Measurements from ENCODE around the gene KISS1. TPM values are rescaled to one million over a fixed set of nuclear protein-coding genes. Genes with fewer than 3 reads are reported as not detected.

The KISS1 gene
- total and polyA plus RNA-seq, 8 donors, result 1.1 to 8.3 (median 1.6) TPM; not detected in 5

DNA sequence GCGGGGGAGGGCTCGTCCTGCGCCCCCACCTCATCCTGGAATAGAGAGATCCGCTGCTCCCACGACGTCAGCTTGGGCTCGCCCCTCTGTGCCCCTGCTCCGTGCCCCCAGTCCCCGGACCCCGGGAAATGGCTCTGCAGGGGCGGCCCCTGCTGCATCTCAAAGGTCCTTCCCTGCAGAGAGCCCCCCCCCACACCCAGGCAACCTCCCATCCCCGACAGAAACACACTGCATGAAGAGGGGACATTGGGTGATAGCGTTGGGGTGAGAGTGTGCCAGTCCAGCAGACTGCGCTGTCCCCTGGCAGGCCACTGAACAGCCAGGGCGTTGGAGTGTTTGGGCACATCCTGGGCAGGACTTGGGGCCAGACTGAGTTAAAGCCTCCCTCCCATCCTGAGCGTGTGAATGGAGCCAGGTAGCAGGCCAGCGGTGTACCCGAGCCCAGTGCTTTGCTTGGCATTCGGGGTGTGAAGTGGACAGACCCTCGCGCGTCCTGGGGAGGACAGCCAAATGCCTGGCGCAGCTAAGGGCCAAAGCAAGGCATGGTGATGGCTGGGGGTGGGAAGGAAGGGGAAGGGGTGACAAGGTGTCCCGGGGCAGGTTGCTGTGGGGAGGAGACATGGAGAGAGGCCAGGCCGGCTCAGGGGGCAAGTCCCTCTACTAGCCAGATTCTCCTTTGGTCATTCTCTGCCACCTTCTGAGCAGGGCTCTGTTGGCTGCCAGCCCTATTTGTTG is 43.8 kb downstream of the KISS1 start:
- no peak for DNase-seq
- 28 to 71% (median 29%) methylated on average over 9 to 25 of the region's 25 CpGs for WGBS, 5 donors
- Histone ChIP-seq H3K4me3 (peak overlapping the region; percentile 67 to 76 (median 72)), H3K36me3 (no peaks in the 10 kb centered on the region), H3K27ac (peak overlapping the region in 4 of 5 donors; percentile 29 to 86 (median 46)), H3K4me1 (peaks cover 13 to 31% (median 26%) of the 10 kb centered on the region in 4 donors), H3K27me3 (peaks cover 0 to 19% (median 6%) of the 10 kb centered on the region in 3 donors), H3K9me3 (no peaks in the 10 kb centered on the region)
- TF ChIP-seq POLR2A (IDR thresholded peaks at IDR 0.05) (no peak), EP300 (IDR thresholded peaks at IDR 0.05) (no peak), POLR2AphosphoS5 (IDR thresholded peaks at IDR 0.05) (no peak)
- TF ChIP-seq, protein P1, sequence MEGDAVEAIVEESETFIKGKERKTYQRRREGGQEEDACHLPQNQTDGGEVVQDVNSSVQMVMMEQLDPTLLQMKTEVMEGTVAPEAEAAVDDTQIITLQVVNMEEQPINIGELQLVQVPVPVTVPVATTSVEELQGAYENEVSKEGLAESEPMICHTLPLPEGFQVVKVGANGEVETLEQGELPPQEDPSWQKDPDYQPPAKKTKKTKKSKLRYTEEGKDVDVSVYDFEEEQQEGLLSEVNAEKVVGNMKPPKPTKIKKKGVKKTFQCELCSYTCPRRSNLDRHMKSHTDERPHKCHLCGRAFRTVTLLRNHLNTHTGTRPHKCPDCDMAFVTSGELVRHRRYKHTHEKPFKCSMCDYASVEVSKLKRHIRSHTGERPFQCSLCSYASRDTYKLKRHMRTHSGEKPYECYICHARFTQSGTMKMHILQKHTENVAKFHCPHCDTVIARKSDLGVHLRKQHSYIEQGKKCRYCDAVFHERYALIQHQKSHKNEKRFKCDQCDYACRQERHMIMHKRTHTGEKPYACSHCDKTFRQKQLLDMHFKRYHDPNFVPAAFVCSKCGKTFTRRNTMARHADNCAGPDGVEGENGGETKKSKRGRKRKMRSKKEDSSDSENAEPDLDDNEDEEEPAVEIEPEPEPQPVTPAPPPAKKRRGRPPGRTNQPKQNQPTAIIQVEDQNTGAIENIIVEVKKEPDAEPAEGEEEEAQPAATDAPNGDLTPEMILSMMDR (IDR thresholded peaks at IDR 0.05), result no peak
- intact Hi-C loops (cut with DNase I; ENCODE audit: low total_unique reads), result no loop called here

DNA sequence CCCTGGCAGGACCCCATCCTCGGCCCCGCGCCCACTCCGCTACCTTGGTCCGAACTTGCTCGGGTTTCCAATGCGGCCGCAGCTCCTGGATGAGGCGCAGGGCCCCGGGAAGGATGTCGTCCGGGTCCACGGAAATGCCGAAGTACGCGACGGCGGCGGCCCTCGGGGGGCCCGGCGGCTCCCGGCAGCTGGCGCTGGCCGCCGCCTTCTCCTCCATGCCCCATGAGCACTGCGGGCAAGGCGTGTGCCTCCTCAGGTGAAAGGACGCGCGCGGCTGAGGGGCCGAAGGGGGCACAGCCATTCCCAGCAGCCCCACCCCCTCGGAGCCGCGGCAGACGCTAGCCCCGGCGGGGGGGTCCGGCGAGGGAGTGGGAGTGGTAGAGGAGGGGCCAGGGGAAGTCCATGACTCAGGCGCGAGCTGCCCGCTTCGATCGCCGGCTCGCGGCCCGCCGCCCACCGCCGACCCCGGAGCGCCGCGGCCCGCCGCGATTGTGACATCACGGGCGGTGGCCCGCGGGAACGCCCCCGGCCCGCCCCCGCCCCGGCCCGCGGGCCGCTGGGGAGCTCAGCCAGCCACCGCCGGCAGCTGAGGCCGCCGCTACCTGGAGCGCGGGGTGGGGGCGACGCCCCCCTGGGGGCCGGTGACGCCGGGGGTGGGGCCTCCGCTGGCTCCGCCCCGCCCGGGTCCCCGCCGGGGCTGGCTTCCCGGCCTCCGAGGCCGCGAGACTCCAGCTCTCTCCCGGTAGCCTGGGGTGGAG is 44.6 kb downstream of the KISS1 start, which contains the start of gene ETNK2:
ETNK2 (minus strand) TSS at position 493 of the 758 bp plus-strand sequence; CDS start at position 301, 192 bp downstream.
- TF ChIP-seq, protein P1 (IDR thresholded peaks at IDR 0.05), result no peak
- no peak for TF ChIP-seq EP300 (IDR thresholded peaks at IDR 0.05)
- TF ChIP-seq POLR2A (IDR thresholded peaks at IDR 0.05), result no peak
- no peak for TF ChIP-seq POLR2AphosphoS5 (IDR thresholded peaks at IDR 0.05)
- intact Hi-C loops (cut with DNase I; ENCODE audit: low total_unique reads), result no loop called here
- H3K4me3 ChIP-seq, result peak within 1 kb of the TSS; percentile 67 to 76 (median 72)
- H3K4me1 ChIP-seq, result peaks cover 13 to 31% (median 26%) of the 10 kb centered on the region in 4 donors
- H3K9me3 ChIP-seq, result no peaks in the 10 kb centered on the region
- peak within 1 kb of the TSS; percentile 8 to 86 (median 70) for H3K27ac ChIP-seq
- H3K36me3 ChIP-seq, result no peaks in the 10 kb centered on the region
- peaks cover 0 to 19% (median 6%) of the 10 kb centered on the region in 3 donors for H3K27me3 ChIP-seq
- peak; percentile 39 to 90 for DNase-seq
- 0 to 2% (median 1%) methylated on average over 23 to 89 of the region's 94 CpGs for WGBS, 5 donors

DNA sequence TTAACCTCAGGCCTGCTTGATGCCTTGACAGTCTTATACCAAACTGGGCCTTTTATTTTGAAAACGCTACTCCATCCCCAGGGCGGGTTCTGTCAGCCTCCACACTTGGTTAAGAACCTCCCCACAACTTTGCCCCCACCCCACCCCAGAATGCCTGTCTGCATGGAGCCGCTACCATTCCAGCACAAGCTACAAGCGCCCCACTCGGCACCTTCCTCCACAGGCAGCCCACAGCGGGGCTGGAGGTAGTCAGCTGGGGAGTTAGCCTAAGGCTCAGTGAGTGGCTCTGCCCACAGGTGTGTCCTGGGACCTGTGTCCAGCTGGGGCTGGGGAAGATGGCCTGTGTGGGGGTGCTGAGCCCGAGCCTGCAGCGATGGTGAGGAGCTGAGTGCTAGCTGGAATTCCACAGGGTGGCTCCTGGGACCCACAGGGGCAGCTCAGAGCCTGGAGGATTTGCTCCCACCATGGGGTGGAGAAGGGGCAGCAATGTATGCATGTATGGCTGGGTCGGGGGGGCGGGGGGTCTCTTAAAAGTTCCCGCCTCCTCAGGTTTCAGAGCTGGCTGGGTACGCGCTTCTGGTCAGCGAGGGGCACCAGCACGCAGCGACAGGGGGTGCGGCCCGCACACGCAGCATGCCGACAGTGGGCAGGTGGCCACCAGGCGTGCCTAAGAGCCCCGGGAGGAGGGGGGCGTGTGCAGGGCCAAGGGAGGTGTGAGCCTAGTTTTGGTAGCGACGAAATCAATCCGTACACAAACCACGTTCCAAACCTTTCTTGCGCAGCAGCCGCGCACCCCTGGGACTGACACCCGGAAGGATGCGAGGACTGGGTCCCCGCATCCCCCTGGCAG is 45.4 kb downstream of the KISS1 start:
- peaks cover 0 to 19% (median 6%) of the 10 kb centered on the region in 3 donors for H3K27me3 ChIP-seq
- no peaks in the 10 kb centered on the region for H3K9me3 ChIP-seq
- peak overlapping the region; percentile 8 to 86 (median 70) for H3K27ac ChIP-seq
- H3K4me3 ChIP-seq, result peak overlapping the region; percentile 67 to 76 (median 72)
- peaks cover 0 to 8% (median 3%) of the 10 kb centered on the region in 4 donors for H3K36me3 ChIP-seq
- peaks cover 13 to 31% (median 26%) of the 10 kb centered on the region in 4 donors for H3K4me1 ChIP-seq
- peak in 1 of 2 donors; percentile 73 for DNase-seq
- WGBS, 5 donors, result 25 to 48% (median 32%) methylated on average over 10 to 33 of the region's 33 CpGs
- intact Hi-C loops (cut with DNase I; ENCODE audit: low total_unique reads), result no loop called here
- TF ChIP-seq EP300 (IDR thresholded peaks at IDR 0.05) (no peak), POLR2AphosphoS5 (IDR thresholded peaks at IDR 0.05) (no peak), POLR2A (IDR thresholded peaks at IDR 0.05) (no peak)
- TF ChIP-seq, protein P1 (IDR thresholded peaks at IDR 0.05), result no peak

Data from stomach (tissue), 9 donors.